Limb (tissue), 2 donors: ENCODE results near the gene ELF4.

Experiments used
- DNase-seq, 2 donors: peaks; one replicate each; pipeline ENCODE4 v3.0.0-alpha.2; 2016; ENCODE audit errors: extremely low spot score in 2 of 2

The ELF4 gene

GRCh38 chrX:130110379-130111219, at the start of gene ELF4:
TSS of gene ELF4 (minus strand) at chrX:130110497. CDS start at chrX:130081330, 29,167 bp downstream.
- DNase-seq: peak in 1 of 2 donors; percentile 69

GRCh38 chrX:130159776-130160175, 49.5 kb upstream of the ELF4 start:
- DNase-seq: no peak

GRCh38 chrX:130158311-130158710, 48.0 kb upstream of the ELF4 start:
- DNase-seq: no peak

- DNase-seq: no peak
Measured at GRCh38 chrX:130155564-130155963, 45.3 kb upstream of the ELF4 start.

GRCh38 chrX:130147631-130148030, 37.3 kb upstream of the ELF4 start:
- DNase-seq: no peak

- no peak for DNase-seq
Measured at GRCh38 chrX:130145123-130145522, 34.8 kb upstream of the ELF4 start.

GRCh38 chrX:130144509-130144908, 34.2 kb upstream of the ELF4 start:
- DNase-seq: no peak

- no peak for DNase-seq
Measured at GRCh38 chrX:130139474-130140201, 29.3 kb upstream of the ELF4 start.

- no peak for DNase-seq
Measured at GRCh38 chrX:130136961-130137360, 26.7 kb upstream of the ELF4 start.

GRCh38 chrX:130136496-130136895, 26.2 kb upstream of the ELF4 start:
- no peak for DNase-seq

- no peak for DNase-seq
Measured at GRCh38 chrX:130130990-130131389, 20.7 kb upstream of the ELF4 start.

- no peak for DNase-seq
Measured at GRCh38 chrX:130125091-130125874, 15.0 kb upstream of the ELF4 start.

GRCh38 chrX:130124577-130124976, 14.3 kb upstream of the ELF4 start:
- no peak for DNase-seq

- no peak for DNase-seq
Measured at GRCh38 chrX:130121505-130121800, 11.2 kb upstream of the ELF4 start.

- DNase-seq: peak in 1 of 2 donors; percentile 81
Measured at GRCh38 chrX:130120746-130121504, 10.6 kb upstream of the ELF4 start.

- no peak for DNase-seq
Measured at GRCh38 chrX:130120321-130120731, 10.0 kb upstream of the ELF4 start.

GRCh38 chrX:130119312-130119898, 9.1 kb upstream of the ELF4 start:
- peak in 1 of 2 donors; percentile 33 for DNase-seq

- DNase-seq: peak in 1 of 2 donors; percentile 58
Measured at GRCh38 chrX:130118441-130119311, 8.4 kb upstream of the ELF4 start.

GRCh38 chrX:130117166-130117565, 6.9 kb upstream of the ELF4 start:
- DNase-seq: no peak
